ENCODE measurements around the gene PMVK. TPM values are rescaled to one million over a fixed set of nuclear protein-coding genes. Genes with fewer than 3 reads are reported as not detected.

The PMVK gene
- 14.7 and 14.8 TPM in 2 replicates for total RNA-seq

GRCh38 chr1:154936555-154937084, at the start of gene PMVK:
Gene PMVK, minus strand, starts transcription at chr1:154936719. Its CDS starts 34 bp downstream, at chr1:154936685.

GRCh38 chr1:154982897-154983648, 46.6 kb upstream of the PMVK start, which contains the start of gene FLAD1:
Gene FLAD1, plus strand, starts transcription at chr1:154983344. Its CDS starts 351 bp downstream, at chr1:154983695.

GRCh38 chr1:154974102-154974807, 37.7 kb upstream of the PMVK start, which contains the start of gene CKS1B:
Gene CKS1B, plus strand, starts transcription at chr1:154974681. Its CDS starts 65 bp downstream, at chr1:154974746.

GRCh38 chr1:154970631-154971340, 34.3 kb upstream of the PMVK start, which contains the start of gene SHC1:
Gene SHC1, minus strand, starts transcription at chr1:154970747. Its CDS starts 221 bp downstream, at chr1:154970526.

GRCh38 chr1:154961207-154962155, 25.0 kb upstream of the PMVK start, which contains the start of gene PYGO2:
Gene PYGO2, minus strand, starts transcription at chr1:154961782. Its CDS starts 206 bp downstream, at chr1:154961576.

GRCh38 chr1:154955718-154956543, 19.4 kb upstream of the PMVK start, which contains the start of gene PBXIP1:
Gene PBXIP1, minus strand, starts transcription at chr1:154956099. Its CDS starts 2,378 bp downstream, at chr1:154953721.

Other genes with a start within 250 kb of the PMVK start
- gene KCNN3, start 66.4 kb downstream of the PMVK start, total RNA-seq = not detected in 2 replicates
- 22.6 and 72.8 TPM in 2 replicates for gene PBXIP1, start 19.4 kb upstream of the PMVK start, total RNA-seq
- gene PYGO2, start 25.1 kb upstream of the PMVK start, total RNA-seq = 11.6 and 15.4 TPM in 2 replicates
- gene SHC1, start 34.0 kb upstream of the PMVK start, total RNA-seq = 216 and 401 TPM in 2 replicates
- gene CKS1B, start 38.0 kb upstream of the PMVK start, total RNA-seq = 27.0 and 58.1 TPM in 2 replicates
- gene FLAD1, start 46.6 kb upstream of the PMVK start, total RNA-seq = 49.9 and 57.1 TPM in 2 replicates
- 1.00 TPM in 1 of 2 replicates, not detected in the other for gene LENEP, start 56.9 kb upstream of the PMVK start, total RNA-seq
- 57.8 and 70.3 TPM in 2 replicates for gene ZBTB7B, start 66.1 kb upstream of the PMVK start, total RNA-seq
- gene DCST2, start 97.1 kb upstream of the PMVK start, total RNA-seq = 0.34 and 0.36 TPM in 2 replicates
- gene DCST1, start 97.1 kb upstream of the PMVK start, total RNA-seq = not detected in 2 replicates
- gene ADAM15, start 114.6 kb upstream of the PMVK start, total RNA-seq = 178 and 228 TPM in 2 replicates
- 5.5 and 8.8 TPM in 2 replicates for gene EFNA4, start 127.0 kb upstream of the PMVK start, total RNA-seq
- gene EFNA3, start 142.1 kb upstream of the PMVK start, total RNA-seq = 4.1 and 8.4 TPM in 2 replicates
- 17.4 and 73.1 TPM in 2 replicates for gene EFNA1, start 191.2 kb upstream of the PMVK start, total RNA-seq
- 46.0 and 177 TPM in 2 replicates for gene SLC50A1, start 199.1 kb upstream of the PMVK start, total RNA-seq
- 8.5 and 22.2 TPM in 2 replicates for gene DPM3, start 203.8 kb upstream of the PMVK start, total RNA-seq
- gene KRTCAP2, start 236.6 kb upstream of the PMVK start, total RNA-seq = 92.3 and 125 TPM in 2 replicates
- 0.34 and 1.3 TPM in 2 replicates for gene TRIM46, start 237.1 kb upstream of the PMVK start, total RNA-seq

Data from nasal cavity respiratory epithelium epithelial cell of viscerocranial mucosa (primary cell).